ENCODE measurements around the gene PDXDC1.
A peak's percentile ranks its signal among the peaks of the same experiment; 100 is the strongest.

PDXDC1 gene

GRCh38 chr16:14955546-14956231 is 19.1 kb upstream of the PDXDC1 start:
- H3K36me3 ChIP-seq, result no peaks in the 10 kb centered on the region
- TF ChIP-seq, protein P1, sequence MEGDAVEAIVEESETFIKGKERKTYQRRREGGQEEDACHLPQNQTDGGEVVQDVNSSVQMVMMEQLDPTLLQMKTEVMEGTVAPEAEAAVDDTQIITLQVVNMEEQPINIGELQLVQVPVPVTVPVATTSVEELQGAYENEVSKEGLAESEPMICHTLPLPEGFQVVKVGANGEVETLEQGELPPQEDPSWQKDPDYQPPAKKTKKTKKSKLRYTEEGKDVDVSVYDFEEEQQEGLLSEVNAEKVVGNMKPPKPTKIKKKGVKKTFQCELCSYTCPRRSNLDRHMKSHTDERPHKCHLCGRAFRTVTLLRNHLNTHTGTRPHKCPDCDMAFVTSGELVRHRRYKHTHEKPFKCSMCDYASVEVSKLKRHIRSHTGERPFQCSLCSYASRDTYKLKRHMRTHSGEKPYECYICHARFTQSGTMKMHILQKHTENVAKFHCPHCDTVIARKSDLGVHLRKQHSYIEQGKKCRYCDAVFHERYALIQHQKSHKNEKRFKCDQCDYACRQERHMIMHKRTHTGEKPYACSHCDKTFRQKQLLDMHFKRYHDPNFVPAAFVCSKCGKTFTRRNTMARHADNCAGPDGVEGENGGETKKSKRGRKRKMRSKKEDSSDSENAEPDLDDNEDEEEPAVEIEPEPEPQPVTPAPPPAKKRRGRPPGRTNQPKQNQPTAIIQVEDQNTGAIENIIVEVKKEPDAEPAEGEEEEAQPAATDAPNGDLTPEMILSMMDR (IDR thresholded peaks at IDR 0.05), result no peak
- H3K27ac ChIP-seq, result peak overlapping the region; percentile 43
- no peaks in the 10 kb centered on the region for H3K27me3 ChIP-seq
- H3K4me1 ChIP-seq (ENCODE audit: control insufficient read depth in 1 of 2, insufficient read depth in 1 of 2, low read depth in 1 of 2, low read length in 1 of 2), result peaks cover 37 to 46% of the 10 kb centered on the region in 2 experiments
- H3K9me3 ChIP-seq, result no peaks in the 10 kb centered on the region
- no peak overlapping the region for H3K4me3 ChIP-seq (ENCODE audit: low read depth in 1 of 2, low read length in 1 of 2)

DNA sequence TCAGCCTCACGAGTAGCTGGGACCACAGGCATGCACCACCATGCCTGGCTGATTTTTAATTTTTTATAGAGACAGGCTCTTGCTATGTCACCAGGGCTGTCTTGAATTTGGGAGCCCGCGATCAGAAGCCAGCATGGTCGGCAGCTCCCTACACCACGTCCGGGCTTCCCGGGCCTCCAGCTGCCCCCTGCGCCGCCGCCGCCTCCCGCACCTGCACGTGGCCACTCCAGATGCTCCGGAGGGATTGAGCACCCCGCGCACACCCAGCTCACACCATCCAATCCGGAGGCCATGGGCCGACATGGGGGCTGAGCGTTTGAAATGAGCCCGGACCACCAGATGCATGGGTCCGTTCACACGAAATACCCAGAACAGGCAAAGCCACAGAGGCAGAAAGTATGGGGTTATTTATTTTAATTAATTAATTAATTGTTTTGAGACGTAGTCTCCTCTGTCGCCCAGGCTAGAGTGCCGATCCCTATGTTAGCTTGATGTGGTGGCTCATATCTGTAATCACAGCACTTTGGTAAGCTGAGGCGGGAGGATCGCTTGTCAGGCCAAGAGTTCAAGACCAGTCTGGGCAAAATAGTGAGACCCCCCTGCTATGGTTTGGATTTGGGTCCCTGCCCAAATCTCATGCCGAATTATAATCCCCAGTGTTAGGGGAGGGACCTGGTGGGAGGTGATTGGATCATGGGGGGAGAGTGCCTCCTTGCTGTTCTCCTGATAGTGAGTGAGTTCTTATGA is 17.1 kb upstream of the PDXDC1 start:
- Histone ChIP-seq H3K4me3 (ENCODE audit: low read depth in 1 of 2, low read length in 1 of 2) (no peak overlapping the region), H3K4me1 (ENCODE audit: control insufficient read depth in 1 of 2, insufficient read depth in 1 of 2, low read depth in 1 of 2, low read length in 1 of 2) (peaks cover 40 to 61% of the 10 kb centered on the region in 2 experiments), H3K27me3 (no peaks in the 10 kb centered on the region), H3K9me3 (no peaks in the 10 kb centered on the region), H3K27ac (peak overlapping the region; percentile 46), H3K36me3 (no peaks in the 10 kb centered on the region)
- TF ChIP-seq, protein P1 (IDR thresholded peaks at IDR 0.05), result no peak

GRCh38 chr16:14958323-14958600 is 16.6 kb upstream of the PDXDC1 start:
- no peak overlapping the region for H3K4me3 ChIP-seq (ENCODE audit: low read depth in 1 of 2, low read length in 1 of 2)
- H3K27ac ChIP-seq, result peak overlapping the region; percentile 46
- no peaks in the 10 kb centered on the region for H3K27me3 ChIP-seq
- no peaks in the 10 kb centered on the region for H3K9me3 ChIP-seq
- H3K36me3 ChIP-seq, result no peaks in the 10 kb centered on the region
- H3K4me1 ChIP-seq (ENCODE audit: control insufficient read depth in 1 of 2, insufficient read depth in 1 of 2, low read depth in 1 of 2, low read length in 1 of 2), result peaks cover 40 to 61% of the 10 kb centered on the region in 2 experiments
- TF ChIP-seq, protein P1 (IDR thresholded peaks at IDR 0.05), result no peak

GRCh38 chr16:14958970-14959369 is 15.9 kb upstream of the PDXDC1 start:
- no peak overlapping the region for H3K4me3 ChIP-seq (ENCODE audit: low read depth in 1 of 2, low read length in 1 of 2)
- TF ChIP-seq, protein P1 (IDR thresholded peaks at IDR 0.05), result no peak
- H3K27ac ChIP-seq, result peak overlapping the region; percentile 65
- no peaks in the 10 kb centered on the region for H3K9me3 ChIP-seq
- peaks cover 40 to 61% of the 10 kb centered on the region in 2 experiments for H3K4me1 ChIP-seq (ENCODE audit: control insufficient read depth in 1 of 2, insufficient read depth in 1 of 2, low read depth in 1 of 2, low read length in 1 of 2)
- H3K36me3 ChIP-seq, result no peaks in the 10 kb centered on the region
- H3K27me3 ChIP-seq, result no peaks in the 10 kb centered on the region

- no peak overlapping the region for H3K27ac ChIP-seq
- TF ChIP-seq, protein P1 (IDR thresholded peaks at IDR 0.05), result no peak
- peaks cover 27 to 43% of the 10 kb centered on the region in 2 experiments for H3K4me1 ChIP-seq (ENCODE audit: control insufficient read depth in 1 of 2, insufficient read depth in 1 of 2, low read depth in 1 of 2, low read length in 1 of 2)
- H3K9me3 ChIP-seq, result no peaks in the 10 kb centered on the region
- no peaks in the 10 kb centered on the region for H3K36me3 ChIP-seq
- H3K4me3 ChIP-seq (ENCODE audit: low read depth in 1 of 2, low read length in 1 of 2), result no peak overlapping the region
- peaks cover 1% of the 10 kb centered on the region for H3K27me3 ChIP-seq
Measured at GRCh38 chr16:14961405-14962186, 13.2 kb upstream of the PDXDC1 start.
